Measurements from ENCODE around the gene RPGR.

DNA sequence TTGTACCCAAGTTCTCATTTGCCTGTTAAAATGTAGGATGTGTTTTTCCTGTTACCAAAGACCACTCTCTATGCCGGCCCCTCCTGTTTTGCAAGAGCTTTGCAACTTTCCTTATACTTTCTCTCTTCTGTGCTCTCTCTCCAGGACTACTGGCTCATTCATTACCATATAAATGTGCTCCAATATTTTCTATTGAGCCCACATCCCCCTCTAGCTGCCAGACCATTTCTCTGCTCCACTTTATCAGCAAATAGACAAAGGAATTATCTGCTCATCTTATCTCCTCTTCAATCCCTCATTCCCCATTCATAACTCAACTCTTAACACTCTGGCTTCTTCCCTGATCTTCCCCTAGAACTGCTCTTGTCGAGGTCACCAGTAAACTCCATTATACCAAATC is 33.6 kb downstream of the RPGR start:
- no peak for TF ChIP-seq ZBTB1 (CRISPR knock-in tag; IDR thresholded peaks at IDR 0.05; ENCODE audit: borderline replicate concordance, low read depth)
- TF ChIP-seq SRSF7 (optimal IDR thresholded peaks at IDR 0.05; ENCODE audit: low read depth, low read length), result no peak
- no peak for TF ChIP-seq BRF1 (IDR thresholded peaks at IDR 0.05; ENCODE audit: borderline replicate concordance, extremely low read depth, insufficient read length)
- TF ChIP-seq, protein P1, sequence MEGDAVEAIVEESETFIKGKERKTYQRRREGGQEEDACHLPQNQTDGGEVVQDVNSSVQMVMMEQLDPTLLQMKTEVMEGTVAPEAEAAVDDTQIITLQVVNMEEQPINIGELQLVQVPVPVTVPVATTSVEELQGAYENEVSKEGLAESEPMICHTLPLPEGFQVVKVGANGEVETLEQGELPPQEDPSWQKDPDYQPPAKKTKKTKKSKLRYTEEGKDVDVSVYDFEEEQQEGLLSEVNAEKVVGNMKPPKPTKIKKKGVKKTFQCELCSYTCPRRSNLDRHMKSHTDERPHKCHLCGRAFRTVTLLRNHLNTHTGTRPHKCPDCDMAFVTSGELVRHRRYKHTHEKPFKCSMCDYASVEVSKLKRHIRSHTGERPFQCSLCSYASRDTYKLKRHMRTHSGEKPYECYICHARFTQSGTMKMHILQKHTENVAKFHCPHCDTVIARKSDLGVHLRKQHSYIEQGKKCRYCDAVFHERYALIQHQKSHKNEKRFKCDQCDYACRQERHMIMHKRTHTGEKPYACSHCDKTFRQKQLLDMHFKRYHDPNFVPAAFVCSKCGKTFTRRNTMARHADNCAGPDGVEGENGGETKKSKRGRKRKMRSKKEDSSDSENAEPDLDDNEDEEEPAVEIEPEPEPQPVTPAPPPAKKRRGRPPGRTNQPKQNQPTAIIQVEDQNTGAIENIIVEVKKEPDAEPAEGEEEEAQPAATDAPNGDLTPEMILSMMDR (IDR thresholded peaks at IDR 0.05 in 2 of 3, conservative IDR thresholded peaks at IDR 0.05 in 1 of 3; ENCODE audit: insufficient read depth in 2 of 3, low read depth in 1 of 3, low read length in 3 of 3), result no peak
- TF ChIP-seq HNRNPH1 (optimal IDR thresholded peaks at IDR 0.05; ENCODE audit: low read depth, low read length), result no peak
- no peak for TF ChIP-seq ZBED1 (IDR thresholded peaks at IDR 0.05)
- TF ChIP-seq CHD2 (IDR thresholded peaks at IDR 0.05; ENCODE audit: low read depth, low read length), result no peak
- TF ChIP-seq, protein P2, sequence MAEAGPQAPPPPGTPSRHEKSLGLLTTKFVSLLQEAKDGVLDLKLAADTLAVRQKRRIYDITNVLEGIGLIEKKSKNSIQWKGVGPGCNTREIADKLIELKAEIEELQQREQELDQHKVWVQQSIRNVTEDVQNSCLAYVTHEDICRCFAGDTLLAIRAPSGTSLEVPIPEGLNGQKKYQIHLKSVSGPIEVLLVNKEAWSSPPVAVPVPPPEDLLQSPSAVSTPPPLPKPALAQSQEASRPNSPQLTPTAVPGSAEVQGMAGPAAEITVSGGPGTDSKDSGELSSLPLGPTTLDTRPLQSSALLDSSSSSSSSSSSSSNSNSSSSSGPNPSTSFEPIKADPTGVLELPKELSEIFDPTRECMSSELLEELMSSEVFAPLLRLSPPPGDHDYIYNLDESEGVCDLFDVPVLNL (CRISPR knock-in tag; IDR thresholded peaks at IDR 0.05; ENCODE audit: low read depth), result no peak
- no peak for TF ChIP-seq HDAC1 (IDR thresholded peaks at IDR 0.05)
- no peak for TF ChIP-seq COPS2 (conservative IDR thresholded peaks at IDR 0.05)
